Measurements from ENCODE around the gene PLPP3. TPM values are rescaled to one million over a fixed set of nuclear protein-coding genes. Genes with fewer than 3 reads are reported as not detected.

PLPP3 gene
- total RNA-seq, 1 experiment from 2014 or later, result 26.7 TPM

DNA sequence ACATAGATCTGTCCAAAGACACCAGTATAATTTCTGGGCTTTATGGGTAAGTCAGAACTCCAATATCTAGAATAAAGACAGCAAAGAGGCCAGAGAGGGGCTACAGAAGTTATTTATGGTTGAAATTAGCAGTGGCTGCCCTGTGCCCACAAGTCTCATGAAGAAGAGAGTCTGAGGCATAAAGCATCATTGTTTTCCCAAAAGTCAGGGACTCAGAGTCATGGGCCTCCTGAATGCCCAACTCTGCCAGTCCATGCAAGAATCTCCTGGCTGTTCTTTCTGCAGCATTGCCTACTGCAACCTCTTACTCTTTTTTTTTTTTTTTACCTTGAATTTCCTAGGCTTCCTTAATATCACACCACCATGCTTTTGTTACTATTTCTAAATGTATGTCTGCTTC, 49.6 kb downstream of the PLPP3 start:
- Histone ChIP-seq H2AK5ac (ENCODE audit: insufficient read length, low read length) (no peak overlapping the region), H3K18ac (ENCODE audit: insufficient read length, low read depth, low read length) (no peak overlapping the region), H3K79me2 (ENCODE audit: insufficient read depth, low read length) (peaks cover 14% of the 10 kb centered on the region; the same call in 1 of the 2 replicates), H3K9ac (ENCODE audit: extremely low read depth, insufficient read length, low read length) (no peak overlapping the region), H2BK12ac (ENCODE audit: insufficient read length, low read depth, low read length) (no peak overlapping the region), H3K27me3 (ENCODE audit: insufficient read depth, low read length) (no peaks in the 10 kb centered on the region), H3K23me2 (ENCODE audit: insufficient read length, low read depth, low read length, poor library complexity, severe bottlenecking) (peaks cover 3% of the 10 kb centered on the region), H3K56ac (ENCODE audit: insufficient read length, low read depth, low read length) (no peak overlapping the region), H4K20me1 (ENCODE audit: control insufficient read depth, insufficient read depth, insufficient read length) (no peaks in the 10 kb centered on the region), H4K91ac (ENCODE audit: insufficient read length, low read depth, low read length) (no peak overlapping the region), H3K23ac (ENCODE audit: insufficient read length, low read depth, low read length) (no peak overlapping the region), H3K79me1 (ENCODE audit: insufficient read depth, low read depth, low read length, poor library complexity, severe bottlenecking) (peaks cover 9% of the 10 kb centered on the region), H3K27ac (ENCODE audit: insufficient read length, low read depth, low read length) (no peak overlapping the region), H2AFZ (ENCODE audit: low read length) (no peak overlapping the region), H2BK5ac (ENCODE audit: insufficient read length, low read length) (no peak overlapping the region), H2BK15ac (ENCODE audit: low read depth, low read length) (no peak overlapping the region), H3K4ac (ENCODE audit: low read depth, low read length) (no peak overlapping the region), H4K5ac (ENCODE audit: insufficient read length, low read depth, low read length) (no peak overlapping the region), H2BK120ac (ENCODE audit: low read depth, low read length, poor library complexity, severe bottlenecking) (no peak overlapping the region), H3K4me2 (ENCODE audit: insufficient read depth, insufficient read length, low read length) (no peak overlapping the region), H3K4me1 (ENCODE audit: insufficient read depth, low read length) (peaks cover 32% of the 10 kb centered on the region), H4K8ac (replicated peaks; ENCODE audit: insufficient read length, low read depth, low read length) (no peak overlapping the region), H3K14ac (ENCODE audit: insufficient read depth, low read length) (no peak overlapping the region), H2BK20ac (ENCODE audit: low read depth, low read length, poor library complexity, severe bottlenecking) (no peak overlapping the region), H3K9me3 (ENCODE audit: control insufficient read depth, low read depth, low read length) (no peaks in the 10 kb centered on the region), H3T11ph (ENCODE audit: low read length) (no peak overlapping the region)
- H3K27ac Mint-ChIP-seq, result 0 out of 7 replicates have a peak overlapping the region, but pooled peaks of 1 of the 3 experiments have one; percentile 58
- peaks cover 39 to 59% of the 10 kb centered on the region in 2 experiments for H3K4me1 Mint-ChIP-seq
- no peak overlapping the region for H3K4me3 Mint-ChIP-seq
- TF ChIP-seq, protein P1, sequence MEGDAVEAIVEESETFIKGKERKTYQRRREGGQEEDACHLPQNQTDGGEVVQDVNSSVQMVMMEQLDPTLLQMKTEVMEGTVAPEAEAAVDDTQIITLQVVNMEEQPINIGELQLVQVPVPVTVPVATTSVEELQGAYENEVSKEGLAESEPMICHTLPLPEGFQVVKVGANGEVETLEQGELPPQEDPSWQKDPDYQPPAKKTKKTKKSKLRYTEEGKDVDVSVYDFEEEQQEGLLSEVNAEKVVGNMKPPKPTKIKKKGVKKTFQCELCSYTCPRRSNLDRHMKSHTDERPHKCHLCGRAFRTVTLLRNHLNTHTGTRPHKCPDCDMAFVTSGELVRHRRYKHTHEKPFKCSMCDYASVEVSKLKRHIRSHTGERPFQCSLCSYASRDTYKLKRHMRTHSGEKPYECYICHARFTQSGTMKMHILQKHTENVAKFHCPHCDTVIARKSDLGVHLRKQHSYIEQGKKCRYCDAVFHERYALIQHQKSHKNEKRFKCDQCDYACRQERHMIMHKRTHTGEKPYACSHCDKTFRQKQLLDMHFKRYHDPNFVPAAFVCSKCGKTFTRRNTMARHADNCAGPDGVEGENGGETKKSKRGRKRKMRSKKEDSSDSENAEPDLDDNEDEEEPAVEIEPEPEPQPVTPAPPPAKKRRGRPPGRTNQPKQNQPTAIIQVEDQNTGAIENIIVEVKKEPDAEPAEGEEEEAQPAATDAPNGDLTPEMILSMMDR (conservative IDR thresholded peaks at IDR 0.05), result no peak
- no peaks in the 10 kb centered on the region for H3K9me3 Mint-ChIP-seq
- peaks cover 12 to 22% (median 19%) of the 10 kb centered on the region in 3 experiments; a peak in 5 of 7 replicates for H3K36me3 Mint-ChIP-seq (ENCODE audit: insufficient read depth in 1 of 3, low read depth in 3 of 3)
- DNase-seq, result no peak
- H3K27me3 Mint-ChIP-seq (ENCODE audit: low read depth), result no peaks in the 10 kb centered on the region

All from H9 (cell line).